MCF 10A (cell line): ENCODE results near the gene JSRP1. TPM values are rescaled to one million over a fixed set of nuclear protein-coding genes. Genes with fewer than 3 reads are reported as not detected.

ENCODE experiments used
- BruUV-seq: library from RNA; stranded (reverse); fragments of 400-500 nt; replicated peaks from 2 replicates; lab custom pipeline; 2021; lab: Mats Ljungman, UMichigan
- CTCF ChIA-PET: fragments of 300-600 bp; sonication (Branson Sonifier 250); formaldehyde crosslinking; extraction: SDS; loops from one replicate; lab custom pipeline; 2021; ENCODE audit warnings: antibody characterized with exemption, inconsistent platforms; lab: Yijun Ruan, JAX
- POLR2A ChIA-PET: fragments of 300-600, 350-650 bp; sonication (Branson Sonifier 250); formaldehyde crosslinking; extraction: SDS; loops from one replicate; lab custom pipeline; 2020; ENCODE audit warnings: antibody characterized with exemption, inconsistent platforms; lab: Yijun Ruan, JAX
- DNase-seq: peaks from one replicate; pipeline ENCODE4 v3.0.0-alpha.2; 2018; ENCODE audit not compliant: unreplicated experiment
- H3K27ac Mint-ChIP-seq: one replicate; pipeline ENCODE4 v1.8.0; 2022; ENCODE audit warnings: mild to moderate bottlenecking, low read depth, mixed read lengths; ENCODE audit not compliant: unreplicated experiment
- H3K27me3 Mint-ChIP-seq: one replicate; pipeline ENCODE4 v1.8.0; 2022; ENCODE audit warnings: mixed read lengths; ENCODE audit not compliant: insufficient read depth, unreplicated experiment
- H3K36me3 Mint-ChIP-seq: one replicate; pipeline ENCODE4 v1.8.0; 2022; ENCODE audit warnings: mild to moderate bottlenecking, moderate library complexity, mixed read lengths; ENCODE audit not compliant: insufficient read depth, unreplicated experiment
- H3K4me1 Mint-ChIP-seq: one replicate; pipeline ENCODE4 v1.8.0; 2022; ENCODE audit warnings: mixed read lengths; ENCODE audit not compliant: insufficient read depth, unreplicated experiment
- H3K4me3 Mint-ChIP-seq: one replicate; pipeline ENCODE4 v1.8.0; 2022; ENCODE audit warnings: mild to moderate bottlenecking, moderate library complexity, mixed read lengths; ENCODE audit not compliant: unreplicated experiment
- H3K9me3 Mint-ChIP-seq: one replicate; pipeline ENCODE4 v1.8.0; 2022; ENCODE audit warnings: mixed read lengths; ENCODE audit not compliant: unreplicated experiment
- intact Hi-C: fragments of 100-400 bp; cut with micrococcal nuclease; formaldehyde crosslinking; loops from 2 replicates; pipeline ENCODE4 v1.14.1; 2022
- total RNA-seq: library from RNA; stranded (reverse); gene quantifications from 2 replicates; pipeline ENCODE4 v1.2.3, GENCODE V29; 2022
- TF ChIP-seq, protein P1 (sequence below): fragments of 200-600 bp; IDR thresholded peaks from one replicate; pipeline ENCODE4 v1.8.0; 2022; ENCODE audit warnings: antibody characterized with exemption, mild to moderate bottlenecking; ENCODE audit not compliant: unreplicated experiment

JSRP1 gene
- total RNA-seq, 1 experiment from 2014 or later, result 0.37 TPM

DNA sequence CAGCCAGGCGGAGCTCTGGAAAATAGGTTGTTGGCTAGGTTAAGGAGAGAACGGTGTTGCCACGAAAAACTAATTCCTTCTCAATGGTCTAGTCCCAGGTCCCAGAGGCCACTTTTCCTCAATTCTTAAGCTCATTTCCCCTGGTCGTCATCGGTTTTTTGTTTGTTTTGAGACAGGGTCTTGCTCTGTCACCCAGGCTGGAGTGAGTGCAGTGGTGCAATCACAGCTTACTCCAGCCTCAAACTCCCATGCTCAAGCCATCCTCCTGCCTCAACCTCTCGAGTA lies 18.4 kb downstream of the JSRP1 start:
- Mint-ChIP-seq H3K36me3 (peaks cover 34% of the 10 kb centered on the region), H3K9me3 (no peaks in the 10 kb centered on the region), H3K27ac (peak overlapping the region; percentile 67), H3K4me3 (peak overlapping the region; percentile 86), H3K27me3 (no peaks in the 10 kb centered on the region), H3K4me1 (peaks cover 23% of the 10 kb centered on the region)
- DNase-seq, result no peak
- no TSS peak for BruUV-seq
- CTCF ChIA-PET, result interaction anchor here (0.5 to 3.2 kb wide), 8 partner anchors 25 to 378 kb away, joined by 3 to 20 read pairs (median 5); no protein-coding TSS in a partner anchor
- POLR2A ChIA-PET, result interaction anchor here (0.7 to 4.1 kb wide), 12 partner anchors 22 to 225 kb away, joined by 3 to 79 read pairs (median 4); partner anchors contain the start of genes AP3D1 and TIMM13
- TF ChIP-seq, protein P1, sequence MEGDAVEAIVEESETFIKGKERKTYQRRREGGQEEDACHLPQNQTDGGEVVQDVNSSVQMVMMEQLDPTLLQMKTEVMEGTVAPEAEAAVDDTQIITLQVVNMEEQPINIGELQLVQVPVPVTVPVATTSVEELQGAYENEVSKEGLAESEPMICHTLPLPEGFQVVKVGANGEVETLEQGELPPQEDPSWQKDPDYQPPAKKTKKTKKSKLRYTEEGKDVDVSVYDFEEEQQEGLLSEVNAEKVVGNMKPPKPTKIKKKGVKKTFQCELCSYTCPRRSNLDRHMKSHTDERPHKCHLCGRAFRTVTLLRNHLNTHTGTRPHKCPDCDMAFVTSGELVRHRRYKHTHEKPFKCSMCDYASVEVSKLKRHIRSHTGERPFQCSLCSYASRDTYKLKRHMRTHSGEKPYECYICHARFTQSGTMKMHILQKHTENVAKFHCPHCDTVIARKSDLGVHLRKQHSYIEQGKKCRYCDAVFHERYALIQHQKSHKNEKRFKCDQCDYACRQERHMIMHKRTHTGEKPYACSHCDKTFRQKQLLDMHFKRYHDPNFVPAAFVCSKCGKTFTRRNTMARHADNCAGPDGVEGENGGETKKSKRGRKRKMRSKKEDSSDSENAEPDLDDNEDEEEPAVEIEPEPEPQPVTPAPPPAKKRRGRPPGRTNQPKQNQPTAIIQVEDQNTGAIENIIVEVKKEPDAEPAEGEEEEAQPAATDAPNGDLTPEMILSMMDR, result no peak
- intact Hi-C loops, result loop anchor here (5.0 kb wide), 2 partner anchors 79 to 374 kb away; no protein-coding TSS in a partner anchor

DNA sequence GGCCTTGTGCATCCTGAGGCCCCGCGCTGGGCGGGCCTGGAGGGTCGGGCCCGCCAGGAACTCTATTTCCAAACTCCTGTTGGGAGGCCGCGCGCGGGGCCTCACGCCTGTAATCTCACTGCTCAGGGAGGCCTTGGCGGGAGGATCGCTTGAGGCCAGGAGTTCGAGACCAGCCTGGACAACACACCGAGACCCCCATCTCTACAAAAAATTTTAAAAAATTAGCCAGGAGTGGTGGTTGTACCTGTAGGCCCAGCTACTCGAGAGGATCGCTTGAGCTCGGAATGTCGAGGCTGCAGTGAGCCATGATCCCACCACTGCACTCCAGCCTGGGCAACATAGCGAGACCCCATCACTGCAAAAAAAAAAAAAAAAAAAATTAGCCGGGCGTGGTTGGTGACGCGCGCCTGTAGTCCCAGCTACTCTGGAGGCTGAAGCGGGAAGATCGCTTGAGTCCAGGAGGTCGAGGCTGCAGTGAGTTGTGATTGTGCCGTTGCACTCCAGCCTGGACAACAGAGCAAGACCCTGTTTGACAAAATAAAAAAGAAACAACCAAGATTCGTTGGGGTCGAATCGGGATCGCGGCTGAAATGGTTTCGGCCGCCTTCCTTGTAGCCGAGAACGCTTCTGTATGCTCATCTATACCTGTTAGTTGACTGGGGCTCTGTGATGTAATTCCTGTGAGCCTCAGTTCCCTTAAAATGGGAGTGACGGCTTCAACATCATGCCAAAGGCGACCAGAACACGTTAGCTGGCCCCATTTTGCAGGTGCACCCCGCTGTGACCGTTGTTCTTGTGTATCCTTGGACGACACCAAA lies 19.0 kb downstream of the JSRP1 start:
- DNase-seq, result no peak
- intact Hi-C loops, result loop anchor here (5.0 kb wide), 2 partner anchors 80 to 375 kb away; no protein-coding TSS in a partner anchor
- no peaks in the 10 kb centered on the region for H3K9me3 Mint-ChIP-seq
- peaks cover 23% of the 10 kb centered on the region for H3K4me1 Mint-ChIP-seq
- H3K27me3 Mint-ChIP-seq, result no peaks in the 10 kb centered on the region
- TF ChIP-seq, protein P1, result no peak
- TSS peak; percentile 49 for BruUV-seq
- ChIA-PET CTCF (interaction anchor here (0.5 to 3.2 kb wide), 7 partner anchors 25 to 905 kb away, joined by 3 to 20 read pairs (median 4); no protein-coding TSS in a partner anchor), POLR2A (interaction anchor here (0.7 to 4.1 kb wide), 10 partner anchors 25 to 202 kb away, joined by 3 to 79 read pairs (median 4); partner anchors contain the start of genes AP3D1 and TIMM13)
- peak overlapping the region; percentile 99 for H3K27ac Mint-ChIP-seq
- H3K36me3 Mint-ChIP-seq, result peaks cover 34% of the 10 kb centered on the region
- H3K4me3 Mint-ChIP-seq, result peak overlapping the region; percentile 86

DNA sequence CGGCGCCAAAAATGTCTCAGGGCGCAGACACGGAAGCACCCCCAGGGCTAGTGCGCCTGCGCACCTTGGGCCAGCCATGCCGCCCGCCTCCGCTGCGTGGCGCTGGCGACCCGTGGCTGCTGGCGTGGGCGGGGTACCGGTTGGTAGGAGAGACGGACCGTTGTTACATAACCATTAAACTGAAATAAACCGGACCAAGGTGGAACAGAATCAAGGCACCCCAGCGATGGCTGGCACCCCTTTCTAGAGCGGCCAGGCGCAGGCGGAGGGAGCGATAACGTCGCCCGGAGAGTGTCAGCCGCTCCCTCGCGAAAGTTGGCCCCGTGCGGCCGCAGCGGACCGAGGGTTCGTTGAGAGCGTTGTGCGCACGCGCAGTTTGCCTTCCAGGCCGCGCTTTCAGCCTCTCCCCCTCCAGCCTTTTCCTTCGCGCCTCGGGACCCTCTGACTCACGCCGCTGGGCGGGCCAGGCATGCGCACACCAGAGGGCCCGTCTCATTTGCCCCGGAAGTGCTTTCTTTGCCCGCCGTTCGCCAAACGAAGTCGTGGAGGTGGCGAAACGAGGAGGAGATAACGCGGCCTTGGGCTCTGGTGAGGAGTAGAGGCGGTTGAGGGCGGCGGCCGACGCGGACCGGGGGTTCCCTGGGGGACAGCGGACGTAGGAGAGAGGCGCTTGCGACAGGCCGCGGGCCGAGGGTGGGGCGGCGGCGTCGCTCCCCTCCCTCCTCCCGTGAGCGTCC lies 19.7 kb downstream of the JSRP1 start, which contains the start of the genes PLEKHJ1 and SF3A2:
TSS of gene PLEKHJ1 (minus strand) at position 16 of the 737 bp plus-strand sequence. CDS start 81 bp downstream, outside the sequence.
TSS of gene SF3A2 (plus strand) at position 511 of the 737 bp plus-strand sequence. CDS start 6,595 bp downstream, outside the sequence.
- no peaks in the 10 kb centered on the region for H3K9me3 Mint-ChIP-seq
- peaks cover 23% of the 10 kb centered on the region for H3K4me1 Mint-ChIP-seq
- CTCF ChIA-PET, result interaction anchor here (0.6 to 1.4 kb wide), 9 partner anchors 22 to 906 kb away, joined by 3 to 9 read pairs (median 3); partner anchors contain the start of gene AP3D1
- intact Hi-C loops, result loop anchor here (1.0 to 5.0 kb wide), 4 partner anchors 37 to 376 kb away; no protein-coding TSS in a partner anchor
- POLR2A ChIA-PET, result interaction anchor here (0.5 to 4.1 kb wide), 18 partner anchors 11 to 384 kb away, joined by 3 to 79 read pairs (median 4); partner anchors contain the start of genes AP3D1, LSM7, SPPL2B and TIMM13
- no TSS peak for BruUV-seq
- peak within 1 kb of the TSS; percentile 86 for H3K4me3 Mint-ChIP-seq
- H3K27me3 Mint-ChIP-seq, result no peaks in the 10 kb centered on the region
- peak within 1 kb of the TSS; percentile 99 for H3K27ac Mint-ChIP-seq
- DNase-seq, result peak; percentile 98
- TF ChIP-seq, protein P1, result peak; percentile 98
- peaks cover 38% of the 10 kb centered on the region for H3K36me3 Mint-ChIP-seq
